Measurements from ENCODE around the gene BICD1. TPM values are rescaled to one million over a fixed set of nuclear protein-coding genes. Genes with fewer than 3 reads are reported as not detected.

Gene BICD1
- total RNA-seq, 1 donor from 2014 or later, result 13.1 TPM

- Histone ChIP-seq H3K4me3 (ENCODE audit: low read depth, low read length) (no peak overlapping the region), H3K27me3 (ENCODE audit: control insufficient read depth, insufficient read depth, low read length) (no peaks in the 10 kb centered on the region)
Measured at GRCh38 chr12:32170437-32170998, 63.9 kb downstream of the BICD1 start.

GRCh38 chr12:32171211-32171610, 64.6 kb downstream of the BICD1 start:
- DNase-seq (ENCODE audit: low read depth), result no peak

More at GRCh38 chr12:32170437-32170998, 63.9 kb downstream of the BICD1 start:
- DNase-seq (ENCODE audit: low read depth), result no peak
- no peak for TF ChIP-seq CTCF (IDR thresholded peaks at IDR 0.05; ENCODE audit: insufficient read depth, low read length, poor library complexity, severe bottlenecking)
- H3K36me3 ChIP-seq (ENCODE audit: control insufficient read depth, insufficient read depth, low read length), result no peaks in the 10 kb centered on the region

GRCh38 chr12:32176606-32177005, 70.0 kb downstream of the BICD1 start:
- no peaks in the 10 kb centered on the region for H3K27me3 ChIP-seq (ENCODE audit: control insufficient read depth, insufficient read depth, low read length)
- no peaks in the 10 kb centered on the region for H3K36me3 ChIP-seq (ENCODE audit: control insufficient read depth, insufficient read depth, low read length)
- no peak for DNase-seq (ENCODE audit: low read depth)
- TF ChIP-seq CTCF (IDR thresholded peaks at IDR 0.05; ENCODE audit: insufficient read depth, low read length, poor library complexity, severe bottlenecking), result no peak
- H3K4me3 ChIP-seq (ENCODE audit: low read depth, low read length), result no peak overlapping the region

More at GRCh38 chr12:32171211-32171610, 64.6 kb downstream of the BICD1 start:
- no peaks in the 10 kb centered on the region for H3K27me3 ChIP-seq (ENCODE audit: control insufficient read depth, insufficient read depth, low read length)
- no peak for TF ChIP-seq CTCF (IDR thresholded peaks at IDR 0.05; ENCODE audit: insufficient read depth, low read length, poor library complexity, severe bottlenecking)
- no peak overlapping the region for H3K4me3 ChIP-seq (ENCODE audit: low read depth, low read length)
- no peaks in the 10 kb centered on the region for H3K36me3 ChIP-seq (ENCODE audit: control insufficient read depth, insufficient read depth, low read length)

- Histone ChIP-seq H3K36me3 (ENCODE audit: control insufficient read depth, insufficient read depth, low read length) (no peaks in the 10 kb centered on the region), H3K4me3 (ENCODE audit: low read depth, low read length) (no peak overlapping the region), H3K27me3 (ENCODE audit: control insufficient read depth, insufficient read depth, low read length) (no peaks in the 10 kb centered on the region)
- DNase-seq (ENCODE audit: low read depth), result no peak
- TF ChIP-seq CTCF (IDR thresholded peaks at IDR 0.05; ENCODE audit: insufficient read depth, low read length, poor library complexity, severe bottlenecking), result no peak
Measured at GRCh38 chr12:32178341-32179010, 71.8 kb downstream of the BICD1 start.

- Histone ChIP-seq H3K4me3 (ENCODE audit: low read depth, low read length) (no peak overlapping the region), H3K36me3 (ENCODE audit: control insufficient read depth, insufficient read depth, low read length) (no peaks in the 10 kb centered on the region), H3K27me3 (ENCODE audit: control insufficient read depth, insufficient read depth, low read length) (no peaks in the 10 kb centered on the region)
- DNase-seq (ENCODE audit: low read depth), result no peak
- no peak for TF ChIP-seq CTCF (IDR thresholded peaks at IDR 0.05; ENCODE audit: insufficient read depth, low read length, poor library complexity, severe bottlenecking)
Measured at GRCh38 chr12:32179011-32179395, 72.4 kb downstream of the BICD1 start.
